CD4-positive, alpha-beta T cell (primary cell): ENCODE measurements around the gene OR1B1. TPM values are rescaled to one million over a fixed set of nuclear protein-coding genes. Genes with fewer than 3 reads are reported as not detected.

Experiments
- ATAC-seq: fragments of 200-7000 bp; cut with Tn5 transposase; one replicate; pipeline ENCODE4 v1.10.0; 2022; ENCODE audit warnings: mild to moderate bottlenecking; ENCODE audit not compliant: poor library complexity
- CTCF ChIA-PET: fragments of 350-600 bp; sonication (Branson Sonifier 250); formaldehyde crosslinking; loops from one replicate; lab custom pipeline; 2021; ENCODE audit warnings: antibody characterized with exemption, inconsistent platforms; lab: Charles Lee
- POLR2A ChIA-PET: fragments of 350-600 bp; sonication (Branson Sonifier 250); formaldehyde crosslinking; loops from one replicate; lab custom pipeline; 2021; ENCODE audit warnings: antibody characterized with exemption, inconsistent platforms; lab: Charles Lee
- DNase-seq, 14 experiments: peaks; one replicate each; pipeline ENCODE4 v3.0.0-alpha.2; 2013 to 2020; ENCODE audit warnings: mixed read lengths in 2 of 14
- H3K27ac ChIP-seq, 2 donors: one replicate each; pipeline versions ENCODE4 v1.5.1 to v1.7.0; 2013; ENCODE audit warnings: low read length in 2 of 2, low read depth in 1 of 2, mild to moderate bottlenecking in 1 of 2
- H3K27me3 ChIP-seq, 2 experiments: 1 replicate in 1 of 2; 2 replicates in 1 of 2; pipeline versions ENCODE4 v1.6.1 to v1.7.0; 2013; ENCODE audit warnings: low read length in 2 of 2, control low read depth in 1 of 2, mild to moderate bottlenecking in 1 of 2, moderate library complexity in 1 of 2; ENCODE audit not compliant: insufficient read depth in 2 of 2, control insufficient read depth in 1 of 2
- H3K36me3 ChIP-seq: one replicate; pipeline ENCODE4 v1.6.1; 2013; ENCODE audit warnings: low read length, control low read depth; ENCODE audit not compliant: insufficient read depth
- H3K4me1 ChIP-seq: one replicate; pipeline ENCODE4 v1.6.1; 2013; ENCODE audit warnings: low read length, control low read depth; ENCODE audit not compliant: insufficient read depth
- H3K4me3 ChIP-seq: one replicate; pipeline ENCODE4 v1.5.1; 2013; ENCODE audit warnings: mild to moderate bottlenecking, low read length, moderate library complexity
- H3K9me3 ChIP-seq, 2 experiments: 1 replicate in 1 of 2; 2 replicates in 1 of 2; pipeline versions ENCODE4 v1.6.1 to v1.7.0; 2013; ENCODE audit warnings: low read length in 2 of 2, mild to moderate bottlenecking in 2 of 2, control low read depth in 1 of 2, moderate library complexity in 1 of 2; ENCODE audit not compliant: control insufficient read depth in 1 of 2, insufficient read depth in 1 of 2
- H3K27ac Mint-ChIP-seq: one replicate; pipeline ENCODE4 v1.8.0; 2020; ENCODE audit warnings: mixed read lengths
- H3K27me3 Mint-ChIP-seq: one replicate; pipeline ENCODE4 v1.8.0; 2021; ENCODE audit warnings: mixed read lengths
- H3K36me3 Mint-ChIP-seq: one replicate; pipeline ENCODE4 v1.8.0; 2021; ENCODE audit warnings: low read depth, mixed read lengths
- H3K4me1 Mint-ChIP-seq: one replicate; pipeline ENCODE4 v1.8.0; 2021; ENCODE audit warnings: low read depth, mixed read lengths
- H3K4me3 Mint-ChIP-seq: one replicate; pipeline ENCODE4 v1.8.0; 2020; ENCODE audit warnings: mild to moderate bottlenecking, mixed read lengths
- H3K9me3 Mint-ChIP-seq: one replicate; pipeline ENCODE4 v1.8.0; 2020; ENCODE audit warnings: mixed read lengths
- CTCF ChIP-seq: fragments of 200-600 bp; IDR thresholded peaks from one replicate; pipeline ENCODE4 v1.8.0; 2022; ENCODE audit warnings: antibody characterized with exemption, mild to moderate bottlenecking
- intact Hi-C, 2 experiments: fragments of 100-400 bp; cut with DNase I in 1 of 2; cut with micrococcal nuclease in 1 of 2; formaldehyde crosslinking; loops; one replicate each; pipeline versions ENCODE4 v1.15.1 to v1.9.0; 2023 to 2025; cut with DNase I, micrococcal nuclease
- total RNA-seq, 174 experiments: library from RNA in 2 of 174; stranded (reverse) in 2 of 174; gene quantifications; one replicate each; pipeline ENCODE4 v1.2.3 and lab custom pipeline; 2021 to 2026

Gene OR1B1
- total RNA-seq, 2 experiments from 2014 or later, result not detected

- CTCF ChIA-PET, result no interaction called here
- no peaks in the 10 kb centered on the region for H3K4me1 ChIP-seq
- TF ChIP-seq CTCF, result no peak
- intact Hi-C loops, result no loop called here
- POLR2A ChIA-PET, result no interaction called here
- H3K36me3 Mint-ChIP-seq, result no peaks in the 10 kb centered on the region
- H3K9me3 Mint-ChIP-seq, result no peaks in the 10 kb centered on the region
- peaks cover 15% of the 10 kb centered on the region for H3K27me3 Mint-ChIP-seq
- ATAC-seq (no peak), DNase-seq (no peak)
- H3K27me3 ChIP-seq, result no peaks in the 10 kb centered on the region
- peaks cover 0 to 4% of the 10 kb centered on the region in 2 experiments for H3K9me3 ChIP-seq
- H3K4me3 Mint-ChIP-seq, result no peak overlapping the region
- no peak overlapping the region for H3K27ac ChIP-seq
- no peak overlapping the region for H3K4me3 ChIP-seq
- no peaks in the 10 kb centered on the region for H3K36me3 ChIP-seq
- no peaks in the 10 kb centered on the region for H3K4me1 Mint-ChIP-seq
- no peak overlapping the region for H3K27ac Mint-ChIP-seq
These were observed 77.1 kb downstream of the OR1B1 start for GRCh38 chr9:122580360-122580759.

DNA sequence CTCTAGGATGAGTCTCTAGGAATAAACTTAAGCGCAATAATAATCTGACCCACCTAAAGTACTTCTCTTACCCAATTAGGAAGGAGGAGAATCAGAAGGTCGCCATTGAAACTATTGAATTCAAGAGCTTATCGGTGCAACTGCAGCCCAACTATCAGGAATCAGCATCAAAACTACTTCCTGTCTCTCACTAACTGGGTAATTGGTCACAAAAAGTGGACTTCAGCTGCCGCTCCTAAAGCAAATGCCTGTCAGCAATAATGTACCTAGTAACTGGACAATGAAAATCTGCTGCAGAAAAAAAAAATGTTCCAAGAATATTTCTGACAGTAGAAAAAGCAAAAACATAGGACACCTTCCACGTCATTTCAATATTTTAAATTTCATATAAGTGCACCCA is 77.6 kb downstream of the OR1B1 start:
- H3K27ac Mint-ChIP-seq, result no peak overlapping the region

More for the DNA sequence above, 77.6 kb downstream of the OR1B1 start:
- Histone ChIP-seq H3K9me3 (peaks cover 0 to 4% of the 10 kb centered on the region in 2 experiments), H3K27ac (no peak overlapping the region), H3K27me3 (no peaks in the 10 kb centered on the region), H3K36me3 (no peaks in the 10 kb centered on the region), H3K4me1 (no peaks in the 10 kb centered on the region), H3K4me3 (no peak overlapping the region)
- no peak for DNase-seq
- Mint-ChIP-seq H3K36me3 (no peaks in the 10 kb centered on the region), H3K27me3 (peaks cover 13% of the 10 kb centered on the region), H3K4me3 (no peak overlapping the region), H3K9me3 (no peaks in the 10 kb centered on the region), H3K4me1 (no peaks in the 10 kb centered on the region)
- intact Hi-C loops, result no loop called here
- ChIA-PET CTCF (no interaction called here), POLR2A (no interaction called here)
- no peak for ATAC-seq
- TF ChIP-seq CTCF, result no peak

Other genes with a start within 250 kb of the OR1B1 start
- not detected for gene OR1J1, start 179.7 kb downstream of the OR1B1 start, total RNA-seq
- gene OR1J2, start 146.8 kb downstream of the OR1B1 start, total RNA-seq, result not detected
- gene OR1J4, start 138.5 kb downstream of the OR1B1 start, total RNA-seq, result not detected
- gene OR1N1, start 130.3 kb downstream of the OR1B1 start, total RNA-seq, result not detected
- gene OR1N2, start 104.5 kb downstream of the OR1B1 start, total RNA-seq, result not detected
- gene OR1L8, start 74.2 kb downstream of the OR1B1 start, total RNA-seq, result not detected
- not detected for gene OR1Q1, start 42.9 kb downstream of the OR1B1 start, total RNA-seq
- gene OR1L1, start 4.1 kb upstream of the OR1B1 start, total RNA-seq, result not detected
- not detected for gene OR1L3, start 17.5 kb upstream of the OR1B1 start, total RNA-seq
- gene OR1L4, start 66.4 kb upstream of the OR1B1 start, total RNA-seq, result not detected
- not detected for gene OR1L6, start 84.7 kb upstream of the OR1B1 start, total RNA-seq
- gene OR5C1, start 131.3 kb upstream of the OR1B1 start, total RNA-seq, result not detected
- not detected for gene OR1K1, start 142.5 kb upstream of the OR1B1 start, total RNA-seq
- gene PDCL, start 171.0 kb upstream of the OR1B1 start, total RNA-seq, result 10 to 100 TPM; 26.6 to 27.3 TPM
- 10 to 100 TPM; 85.2 to 86.8 TPM for gene RC3H2, start 247.7 kb upstream of the OR1B1 start, total RNA-seq